Measurements from ENCODE around the gene ANKRD63. TPM values are rescaled to one million over a fixed set of nuclear protein-coding genes. Genes with fewer than 3 reads are reported as not detected.

Gene ANKRD63
- total and polyA plus RNA-seq, 2 of the 8 experiments (the other 6 are each of a cell fraction or from before 2014, with no cell fraction given) = 0.18 to 0.26 TPM

DNA sequence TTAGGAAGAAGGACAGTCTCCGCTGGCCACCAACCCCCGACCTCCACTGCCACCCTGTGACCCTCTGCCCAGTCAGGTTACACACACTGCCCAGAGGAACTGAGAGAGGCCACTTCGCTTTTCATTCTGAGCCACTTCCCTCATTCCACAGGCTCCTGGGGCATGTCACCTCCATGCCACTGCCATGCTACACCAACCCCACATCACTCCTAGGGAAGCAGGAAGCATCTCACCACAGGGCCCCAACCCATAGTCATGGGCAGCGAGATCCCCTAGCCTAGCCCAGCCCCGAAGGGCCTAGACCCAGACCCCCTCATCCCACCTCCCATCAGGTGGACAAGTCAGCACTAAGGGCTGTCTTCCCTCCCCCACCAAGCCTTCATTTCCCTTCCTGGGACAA, 23.5 kb upstream of the ANKRD63 start (continued):
- TF ChIP-seq, protein P1, sequence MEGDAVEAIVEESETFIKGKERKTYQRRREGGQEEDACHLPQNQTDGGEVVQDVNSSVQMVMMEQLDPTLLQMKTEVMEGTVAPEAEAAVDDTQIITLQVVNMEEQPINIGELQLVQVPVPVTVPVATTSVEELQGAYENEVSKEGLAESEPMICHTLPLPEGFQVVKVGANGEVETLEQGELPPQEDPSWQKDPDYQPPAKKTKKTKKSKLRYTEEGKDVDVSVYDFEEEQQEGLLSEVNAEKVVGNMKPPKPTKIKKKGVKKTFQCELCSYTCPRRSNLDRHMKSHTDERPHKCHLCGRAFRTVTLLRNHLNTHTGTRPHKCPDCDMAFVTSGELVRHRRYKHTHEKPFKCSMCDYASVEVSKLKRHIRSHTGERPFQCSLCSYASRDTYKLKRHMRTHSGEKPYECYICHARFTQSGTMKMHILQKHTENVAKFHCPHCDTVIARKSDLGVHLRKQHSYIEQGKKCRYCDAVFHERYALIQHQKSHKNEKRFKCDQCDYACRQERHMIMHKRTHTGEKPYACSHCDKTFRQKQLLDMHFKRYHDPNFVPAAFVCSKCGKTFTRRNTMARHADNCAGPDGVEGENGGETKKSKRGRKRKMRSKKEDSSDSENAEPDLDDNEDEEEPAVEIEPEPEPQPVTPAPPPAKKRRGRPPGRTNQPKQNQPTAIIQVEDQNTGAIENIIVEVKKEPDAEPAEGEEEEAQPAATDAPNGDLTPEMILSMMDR (IDR thresholded peaks at IDR 0.05; ENCODE audit: control extremely low read depth in 1 of 3, insufficient read depth in 1 of 3, low read depth in 1 of 3, low read length in 3 of 3) = no peak
- no peak for TF ChIP-seq KDM4A (IDR thresholded peaks at IDR 0.05; ENCODE audit: low read depth, low read length, severe bottlenecking)
- TF ChIP-seq TBP (IDR thresholded peaks at IDR 0.05; ENCODE audit: low read depth, low read length) = no peak
- no peak for TF ChIP-seq EGR1 (IDR thresholded peaks at IDR 0.05; ENCODE audit: borderline replicate concordance, low read depth, low read length)
- TF ChIP-seq EP300 (IDR thresholded peaks at IDR 0.05; ENCODE audit: borderline replicate concordance in 1 of 2, low read depth in 2 of 2, low read length in 2 of 2) = no peak
- no peak for TF ChIP-seq SIX5 (IDR thresholded peaks at IDR 0.05; ENCODE audit: low read depth, low read length)
- TF ChIP-seq RXRA (IDR thresholded peaks at IDR 0.05; ENCODE audit: insufficient read depth, low read depth, low read length) = no peak
- no peak for TF ChIP-seq MAFK (IDR thresholded peaks at IDR 0.05; ENCODE audit: low read depth, low read length)

Measured in H1 (cell line).